GM06990 (cell line): Measurements from ENCODE around the gene ZNF275.

Experiments
- DNase-seq: peaks from one replicate; pipeline ENCODE4 v3.0.0-alpha.2; 2011; ENCODE audit not compliant: insufficient read length; ENCODE audit errors: extremely low read depth
- H3K27me3 ChIP-seq: replicated peaks from 2 replicates; pipeline ENCODE4 v1.6.0; 2011; ENCODE audit warnings: low read length; ENCODE audit not compliant: control insufficient read depth, insufficient read depth
- H3K36me3 ChIP-seq: 2 replicates; pipeline ENCODE4 v1.5.1; 2011; ENCODE audit warnings: low read length; ENCODE audit not compliant: control insufficient read depth, insufficient read depth
- H3K4me3 ChIP-seq: replicated peaks from 2 replicates; pipeline ENCODE4 v1.5.1; 2011; ENCODE audit warnings: low read depth, mild to moderate bottlenecking, control low read depth, low read length
- CTCF ChIP-seq: IDR thresholded peaks from 2 replicates; pipeline ENCODE4 v1.5.1; 2011; ENCODE audit warnings: low read length, control low read depth, mild to moderate bottlenecking, inconsistent platforms; ENCODE audit not compliant: insufficient read depth, poor library complexity, severe bottlenecking

The ZNF275 gene

GRCh38 chrX:153366878-153367538 is 33.1 kb downstream of the ZNF275 start:
- Histone ChIP-seq H3K27me3 (no peaks in the 10 kb centered on the region), H3K36me3 (no peaks in the 10 kb centered on the region), H3K4me3 (no peak overlapping the region)
- TF ChIP-seq CTCF = no peak
- DNase-seq = no peak

GRCh38 chrX:153370293-153371055 is 36.5 kb downstream of the ZNF275 start:
- no peak for TF ChIP-seq CTCF
- no peak for DNase-seq
- Histone ChIP-seq H3K27me3 (no peaks in the 10 kb centered on the region), H3K36me3 (no peaks in the 10 kb centered on the region), H3K4me3 (no peak overlapping the region)

- Histone ChIP-seq H3K27me3 (no peaks in the 10 kb centered on the region), H3K4me3 (no peak overlapping the region), H3K36me3 (no peaks in the 10 kb centered on the region)
- DNase-seq = no peak
- TF ChIP-seq CTCF = no peak
Observed at GRCh38 chrX:153371256-153371655, 37.3 kb downstream of the ZNF275 start.

GRCh38 chrX:153372949-153373348 is 39.0 kb downstream of the ZNF275 start:
- Histone ChIP-seq H3K36me3 (no peaks in the 10 kb centered on the region), H3K27me3 (no peaks in the 10 kb centered on the region), H3K4me3 (no peak overlapping the region)
- TF ChIP-seq CTCF = no peak
- DNase-seq = no peak

- no peaks in the 10 kb centered on the region for H3K36me3 ChIP-seq
Observed at GRCh38 chrX:153374426-153374825, 40.5 kb downstream of the ZNF275 start.

More at GRCh38 chrX:153374426-153374825, 40.5 kb downstream of the ZNF275 start:
- TF ChIP-seq CTCF = peak; percentile 21
- no peak for DNase-seq
- Histone ChIP-seq H3K4me3 (no peak overlapping the region), H3K27me3 (no peaks in the 10 kb centered on the region)
